Breast epithelium (tissue), 3 donors: ENCODE results near the gene ROBO2.

ENCODE experiments used
- CTCF ChIP-seq, 3 donors: fragments of 450-650 bp; IDR thresholded peaks; one replicate each; pipeline ENCODE4 v1.5.1; 2016 to 2017; ENCODE audit warnings: antibody characterized with exemption in 3 of 3, mild to moderate bottlenecking in 3 of 3, moderate library complexity in 3 of 3
- POLR2A ChIP-seq: fragments of 450-650 bp; IDR thresholded peaks from one replicate; pipeline ENCODE4 v1.6.1; 2016; ENCODE audit warnings: antibody characterized with exemption, mild to moderate bottlenecking, moderate library complexity

- TF ChIP-seq POLR2A: no peak
- no peak for TF ChIP-seq CTCF (IDR thresholded peaks at IDR 0.05)
These were observed 473.6 kb downstream of the ROBO2 start for GRCh38 chr3:77513542-77513941.
